ENCODE data around the gene HOMER2.
"Not testable (repeated sequence)": the region's sequence is repeated elsewhere in the genome, so short reads cannot be mapped to it uniquely, and the experiment has no call there.

The HOMER2 gene

DNA sequence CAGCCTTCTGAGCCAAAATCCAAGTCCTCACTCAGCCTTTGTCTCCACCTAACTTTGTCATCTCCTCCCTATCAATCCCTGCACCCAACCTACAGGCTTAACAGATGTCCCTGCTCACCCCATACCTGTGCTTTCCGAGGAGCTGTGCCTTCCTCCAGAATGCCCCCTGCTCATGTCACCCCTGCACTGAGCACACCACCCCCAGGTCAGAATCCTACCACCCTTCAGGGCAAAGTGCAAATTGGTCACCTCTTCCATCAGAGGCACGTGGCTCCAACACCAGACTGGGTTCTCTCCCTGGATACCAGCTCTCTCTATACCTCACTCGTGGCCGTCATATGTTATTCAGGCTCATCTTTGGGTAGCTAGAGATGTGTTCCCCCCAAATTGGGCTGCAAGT lies 29.8 kb downstream of the HOMER2 start:
- no peak for DNase-seq

DNA sequence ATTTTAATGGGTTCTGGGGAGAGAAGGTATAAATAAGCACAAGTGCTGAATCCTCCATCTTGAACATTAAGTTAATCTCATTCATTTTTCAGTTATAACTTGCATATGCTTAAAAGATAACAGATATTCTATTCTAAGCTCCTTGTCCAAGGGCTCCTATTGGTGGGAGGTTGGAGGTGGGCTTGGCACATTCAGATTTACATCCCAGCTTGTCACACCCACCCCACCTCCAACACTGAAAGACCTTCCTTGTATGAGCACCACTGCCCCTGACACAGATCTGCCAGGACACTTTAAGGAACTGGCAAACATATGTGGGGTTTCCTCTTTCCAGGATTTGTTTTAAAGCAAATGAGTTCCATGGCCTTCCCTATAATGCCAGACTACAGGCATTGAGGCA lies 30.6 kb downstream of the HOMER2 start:
- DNase-seq = no peak

GRCh38 chr15:82921242-82921641 lies 31.3 kb downstream of the HOMER2 start:
- DNase-seq = no peak

DNA sequence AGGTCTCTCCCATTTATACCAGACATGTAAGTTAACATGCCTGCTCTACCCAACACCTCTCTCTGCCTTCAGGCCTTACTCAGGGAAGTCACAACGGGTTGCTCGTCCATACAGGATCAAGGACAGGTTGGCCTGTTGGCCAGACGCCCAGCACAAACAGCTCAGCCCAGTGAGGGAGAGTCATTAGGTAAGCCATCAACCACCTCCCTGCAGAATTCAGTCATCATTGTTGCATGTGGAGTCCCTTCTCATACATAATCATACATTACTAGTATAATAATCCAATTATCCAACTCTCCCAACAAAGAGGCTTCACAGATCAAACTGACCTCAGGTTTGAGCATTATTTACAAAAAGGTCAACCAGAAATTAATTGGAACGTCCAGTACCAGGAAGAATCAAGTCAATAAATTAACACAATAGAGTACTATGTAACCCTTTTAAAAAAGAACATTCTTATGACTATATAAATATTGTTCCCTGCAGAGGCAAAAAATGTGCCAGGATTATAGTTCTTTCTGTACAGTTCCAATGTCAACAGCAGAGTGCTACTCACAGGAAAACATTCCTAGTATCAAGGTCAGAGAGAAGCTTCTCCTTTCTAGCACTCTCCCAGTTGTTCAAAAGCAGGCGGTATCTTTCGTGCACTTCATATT lies 33.2 kb downstream of the HOMER2 start:
- DNase-seq = no peak

- DNase-seq = no peak
Observed at GRCh38 chr15:82918607-82919230, 33.8 kb downstream of the HOMER2 start.

DNA sequence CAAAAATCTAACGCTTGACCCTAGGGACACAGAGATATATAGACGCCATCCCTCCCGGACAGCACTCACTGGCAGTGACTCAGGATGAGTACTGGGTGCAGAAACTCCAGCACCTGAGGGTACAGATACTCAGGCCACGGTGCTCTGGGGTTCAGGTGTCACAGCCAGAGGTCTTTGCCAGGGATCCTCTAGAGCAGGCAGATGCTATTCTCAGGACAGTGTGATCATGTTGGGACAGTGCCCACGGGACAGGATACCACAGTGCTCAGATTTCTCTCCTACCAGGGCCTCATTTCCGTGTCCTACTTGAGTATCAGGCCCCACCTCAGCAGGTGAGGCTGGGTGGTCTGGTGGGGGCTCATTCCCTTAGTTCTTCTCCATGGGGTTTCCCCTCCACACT lies 34.4 kb downstream of the HOMER2 start:
- DNase-seq = no peak

GRCh38 chr15:82917249-82917648 lies 35.3 kb downstream of the HOMER2 start:
- no peak for DNase-seq

GRCh38 chr15:82916161-82916952 lies 36.2 kb downstream of the HOMER2 start:
- DNase-seq = no peak

DNA sequence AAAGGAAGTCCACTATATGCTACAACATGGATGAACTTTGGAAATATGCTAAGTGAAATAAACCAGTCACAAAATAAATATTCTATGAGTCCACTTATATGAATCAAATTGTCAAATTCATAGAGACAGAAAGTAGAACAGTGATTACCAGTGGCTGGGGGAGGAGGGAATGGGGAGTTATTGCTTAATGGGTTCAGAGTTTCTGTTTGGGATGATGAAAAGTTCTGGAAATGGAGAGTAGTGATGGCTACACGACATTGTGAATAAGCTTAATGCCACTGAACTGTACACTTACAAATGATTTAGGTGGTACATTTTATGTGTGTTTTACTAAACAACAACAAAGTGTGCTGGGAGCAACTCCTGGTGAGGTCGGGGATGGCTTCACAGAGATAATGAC lies 38.1 kb downstream of the HOMER2 start:
- DNase-seq = no peak

GRCh38 chr15:82911458-82911857 lies 41.1 kb downstream of the HOMER2 start:
- DNase-seq = no peak

DNA sequence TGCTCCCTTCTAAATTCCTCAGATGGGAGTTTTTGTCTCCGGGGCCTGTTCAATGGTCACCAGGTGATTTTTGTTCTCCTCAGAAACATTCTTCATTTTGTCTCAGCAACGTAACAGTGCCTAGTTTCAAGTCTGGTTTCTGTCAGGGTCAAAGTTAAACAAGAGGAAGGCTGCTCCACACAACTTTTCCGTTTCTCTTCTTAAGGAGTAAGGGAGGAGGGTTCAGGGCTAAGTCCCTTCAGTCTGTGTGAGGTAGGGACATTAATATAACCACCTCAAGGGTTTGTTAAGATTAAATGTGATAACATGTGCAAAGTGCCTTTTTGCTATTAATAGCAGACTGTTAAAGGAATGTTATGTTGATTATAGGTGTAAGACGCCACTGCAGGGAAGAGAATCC lies 41.8 kb downstream of the HOMER2 start:
- no peak for DNase-seq

DNA sequence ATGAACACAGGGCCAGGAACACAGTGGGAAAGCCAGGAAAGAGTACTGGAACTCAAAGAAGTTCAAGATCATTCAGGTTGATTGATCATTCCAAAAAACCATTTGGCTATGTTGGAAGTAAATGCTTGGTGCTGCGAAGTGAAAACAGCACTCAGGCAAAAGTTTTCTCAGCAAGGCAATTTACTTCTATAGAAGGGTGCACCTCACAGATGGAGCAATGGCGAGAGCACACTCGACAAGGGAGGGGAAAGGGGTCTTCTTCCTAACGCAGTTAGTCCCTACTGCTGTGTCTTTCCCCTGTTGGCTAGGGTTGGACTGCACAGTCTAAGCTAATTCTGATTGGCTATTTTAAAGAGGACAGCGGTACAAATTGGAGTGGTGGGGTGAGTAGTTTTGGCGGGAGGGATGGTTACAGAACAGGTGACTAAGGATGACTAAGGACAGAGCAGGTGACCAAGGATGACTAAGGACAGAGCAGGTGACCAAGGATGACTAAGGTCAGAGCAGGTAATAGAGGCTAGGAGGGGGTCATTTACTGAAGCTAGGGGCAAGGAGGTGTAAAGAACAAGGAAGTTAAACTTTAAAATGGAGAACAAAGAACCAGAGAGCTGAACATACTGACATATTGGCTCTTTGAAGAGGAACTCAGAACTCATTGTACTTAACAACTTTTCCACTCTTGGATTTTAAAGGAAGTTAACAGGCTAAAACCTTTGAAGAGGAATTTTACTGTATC lies 43.3 kb downstream of the HOMER2 start:
- DNase-seq = no peak

- DNase-seq = no peak
Observed at GRCh38 chr15:82907350-82907749, 45.2 kb downstream of the HOMER2 start.

DNA sequence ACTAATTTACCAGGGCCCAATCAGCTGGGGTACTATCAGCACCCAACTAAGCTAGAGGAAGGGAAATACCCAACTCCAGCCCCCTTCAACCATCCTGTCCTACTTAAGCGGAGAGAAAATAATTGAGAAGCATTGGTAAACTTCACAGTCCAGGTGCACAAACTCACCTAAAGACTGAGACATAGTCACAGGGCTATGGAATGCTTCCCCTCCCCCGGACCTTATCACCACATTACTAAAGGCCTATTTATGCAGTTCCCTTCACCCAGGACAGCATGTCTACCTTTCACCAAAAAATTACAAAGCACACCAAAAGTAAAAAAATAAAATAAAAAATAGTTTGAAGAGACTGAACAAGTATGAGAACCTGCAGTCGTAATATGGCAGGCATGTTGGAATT lies 47.9 kb downstream of the HOMER2 start:
- no peak for DNase-seq

DNA sequence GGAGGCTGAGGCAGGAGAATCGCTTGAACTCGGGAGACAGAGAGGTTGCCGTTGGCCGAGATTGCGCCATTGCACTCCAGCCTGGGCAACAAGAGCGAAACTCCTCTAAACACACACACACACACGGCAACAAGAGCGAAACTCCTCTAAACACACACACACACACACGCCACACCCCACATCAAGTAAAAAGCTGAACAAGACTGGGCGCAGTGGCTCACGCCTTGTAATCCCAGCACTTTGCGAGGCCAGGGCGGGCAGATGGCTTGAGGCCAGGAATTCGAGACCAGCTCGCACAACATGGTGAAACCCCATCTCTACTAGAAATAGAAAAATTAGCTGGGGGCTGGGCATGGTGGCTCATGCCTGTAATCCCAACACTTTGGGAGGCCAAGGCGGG lies 49.0 kb downstream of the HOMER2 start:
- no peak for DNase-seq

- DNase-seq = no peak
Observed at GRCh38 chr15:82901114-82901805, 51.3 kb downstream of the HOMER2 start.

DNA sequence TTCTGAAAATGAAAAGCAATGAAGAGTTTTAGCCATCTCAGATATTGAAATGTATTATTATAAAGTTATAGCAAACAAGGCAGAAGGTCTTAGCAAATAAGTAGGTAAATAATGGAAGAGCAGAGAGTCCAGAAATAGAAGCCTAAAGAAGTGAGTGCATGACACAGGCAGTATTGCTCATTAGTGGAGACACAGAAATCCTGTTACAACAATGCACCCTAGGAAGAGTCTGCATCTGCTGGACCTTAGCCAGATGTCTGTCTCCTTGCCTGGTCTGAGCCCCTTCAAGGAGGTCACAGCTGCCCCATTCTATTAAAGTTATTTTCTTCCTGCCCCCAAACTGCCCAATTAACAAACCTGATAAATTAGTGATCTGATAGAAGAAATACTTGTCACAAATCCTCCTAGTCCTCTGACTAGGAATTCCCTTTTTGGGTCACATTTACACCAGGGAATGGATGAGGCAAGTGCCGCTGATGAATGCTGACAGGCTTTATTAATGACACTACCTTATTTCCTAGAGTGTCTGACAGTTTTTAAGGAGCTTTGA lies 51.9 kb downstream of the HOMER2 start:
- DNase-seq = no peak

DNA sequence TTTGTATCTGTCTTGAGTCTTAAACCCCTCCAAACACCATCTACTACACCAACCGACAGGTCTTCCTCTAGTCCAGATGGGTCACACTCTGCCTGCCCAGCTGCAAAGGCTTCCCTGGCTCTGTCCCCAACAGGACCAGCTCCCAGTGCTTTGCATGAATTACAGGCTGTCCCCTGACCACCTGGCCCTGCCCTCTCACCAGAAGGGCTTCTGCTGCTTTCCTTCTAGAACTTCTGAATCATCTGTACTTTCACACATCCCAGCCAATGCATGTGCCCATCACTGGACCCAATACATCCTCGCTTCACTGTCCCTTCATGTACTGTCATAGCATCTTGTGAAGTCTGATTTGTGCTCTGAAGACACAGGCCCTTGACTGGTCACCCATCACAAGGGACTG lies 53.6 kb downstream of the HOMER2 start:
- DNase-seq = no peak

DNA sequence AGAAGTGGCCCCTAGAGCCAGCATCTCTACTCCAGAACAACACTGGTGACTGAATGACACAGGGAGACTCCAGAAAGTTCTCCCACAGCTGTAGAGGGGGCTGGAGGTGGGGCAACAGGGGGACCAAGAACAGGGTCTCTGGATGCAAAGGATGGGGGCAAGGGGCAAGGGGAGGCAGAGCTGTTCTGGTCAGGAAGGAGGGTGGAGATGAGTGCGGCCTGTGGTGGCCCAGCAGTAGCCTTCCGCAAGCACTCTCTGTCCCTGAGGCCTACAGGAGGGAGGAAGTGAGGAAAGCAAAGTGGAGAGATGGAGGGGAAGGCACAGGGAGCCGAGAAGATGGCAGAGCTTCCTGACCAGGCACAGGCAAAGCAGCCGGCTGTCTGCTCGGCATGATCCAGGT lies 56.5 kb downstream of the HOMER2 start:
- no peak for DNase-seq

DNA sequence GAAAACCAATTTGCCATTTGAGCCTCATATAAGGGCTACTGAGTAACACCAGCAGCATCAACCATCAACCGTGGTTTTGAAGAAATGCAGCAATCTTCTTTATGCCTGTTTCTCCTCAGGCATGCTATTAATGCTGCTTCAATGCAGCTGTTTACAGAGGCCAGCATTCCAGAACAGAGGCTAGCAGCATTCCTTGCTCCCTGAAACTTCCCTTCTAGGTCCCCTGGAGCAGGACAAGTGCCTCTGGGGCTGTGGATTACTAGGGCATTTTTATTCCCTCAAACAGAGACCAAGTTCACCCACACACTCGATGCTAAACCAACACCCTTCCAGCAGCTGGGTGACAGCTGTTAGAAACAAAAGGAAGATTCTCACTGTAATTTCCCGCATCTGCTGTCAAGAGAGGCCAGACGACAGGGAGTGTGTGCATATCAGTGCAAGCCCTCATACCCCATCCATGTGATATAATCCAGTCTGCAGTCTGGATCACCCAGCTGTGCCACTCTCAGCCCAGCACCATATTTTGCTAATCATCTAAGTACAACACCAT lies 57.5 kb downstream of the HOMER2 start:
- no peak for DNase-seq

GRCh38 chr15:82893473-82893872 lies 59.0 kb downstream of the HOMER2 start:
- DNase-seq = not testable (repeated sequence)

- DNase-seq = no peak
Observed at GRCh38 chr15:82892573-82892972, 59.9 kb downstream of the HOMER2 start.

Data from NCI-H1048 (cell line).